ENCODE measurements around the gene STX10. TPM values are rescaled to one million over a fixed set of nuclear protein-coding genes. Genes with fewer than 3 reads are reported as not detected.

STX10 gene
- polyA plus RNA-seq, 2 of the 4 experiments (the other 2 are of a cell fraction): 41.5 to 61.2 TPM

- TF ChIP-seq RAD21 (conservative IDR thresholded peaks at IDR 0.05 in 1 of 2, IDR thresholded peaks at IDR 0.05 in 1 of 2) (peak; percentile 5 to 31; a peak in 1 of 5 replicates), RCOR1 (IDR thresholded peaks at IDR 0.05; ENCODE audit: low read depth, low read length) (no peak), NPAS2 (CRISPR knock-in tag; IDR thresholded peaks at IDR 0.05; ENCODE audit: borderline replicate concordance) (no peak), E2F6 (IDR thresholded peaks at IDR 0.05; ENCODE audit: borderline replicate concordance, low read depth) (peak; percentile 14; the same call in 1 of the 2 replicates), MAX (IDR thresholded peaks at IDR 0.05) (no peak; the same call in 1 of the 2 replicates), REST (IDR thresholded peaks at IDR 0.05) (no peak), ATOH8 (CRISPR knock-in tag; IDR thresholded peaks at IDR 0.05; ENCODE audit: low read depth) (0 out of 2 replicates have a peak, but pooled peaks have one; percentile 26), CBX2 (IDR thresholded peaks at IDR 0.05; ENCODE audit: borderline replicate concordance, low read depth) (no peak), KDM1A (IDR thresholded peaks at IDR 0.05; ENCODE audit: low read depth) (no peak), ZSCAN20 (CRISPR knock-in tag; IDR thresholded peaks at IDR 0.05) (no peak), ZNF302 (CRISPR knock-in tag; IDR thresholded peaks at IDR 0.05) (no peak), TP53 (CRISPR knock-in tag; IDR thresholded peaks at IDR 0.05) (peak; percentile 12; the same call in 1 of the 2 replicates), JUN (IDR thresholded peaks at IDR 0.05) (peak; percentile 9 to 58; a peak in 3 of 5 replicates), MAFK (IDR thresholded peaks at IDR 0.05; ENCODE audit: partially characterized antibody) (no peak), HOXB5 (CRISPR knock-in tag; IDR thresholded peaks at IDR 0.05) (peak; percentile 65; the same call in 1 of the 2 replicates), FOXS1 (CRISPR knock-in tag; IDR thresholded peaks at IDR 0.05) (no peak), HMGXB4 (CRISPR knock-in tag; IDR thresholded peaks at IDR 0.05; ENCODE audit: borderline replicate concordance) (no peak), TFCP2L1 (CRISPR knock-in tag; IDR thresholded peaks at IDR 0.05) (peak; percentile 80; the same call in 1 of the 2 replicates), PHF8 (IDR thresholded peaks at IDR 0.05; ENCODE audit: borderline replicate concordance, low read depth) (no peak), GATA3 (IDR thresholded peaks at IDR 0.05; ENCODE audit: borderline replicate concordance) (peak; percentile 50), POLR2A (IDR thresholded peaks at IDR 0.05; ENCODE audit: low read length) (peak; percentile 19; the same call in 1 of the 2 replicates), NFE2L2 (conservative IDR thresholded peaks at IDR 0.05; ENCODE audit: low read length) (no peak), HEYL (CRISPR knock-in tag; IDR thresholded peaks at IDR 0.05) (no peak), ESRRA (IDR thresholded peaks at IDR 0.05; ENCODE audit: borderline replicate concordance, low read length) (no peak), USF2 (IDR thresholded peaks at IDR 0.05) (no peak), HOXA7 (CRISPR knock-in tag; IDR thresholded peaks at IDR 0.05) (no peak), PBX3 (IDR thresholded peaks at IDR 0.05) (no peak; the same call in 1 of the 2 replicates), HDAC2 (IDR thresholded peaks at IDR 0.05) (no peak), BCL3 (IDR thresholded peaks at IDR 0.05) (peak; percentile 62)
Measured at GRCh38 chr19:13163609-13164342, 13.6 kb upstream of the STX10 start (continued).
